ENCODE measurements around the gene ZNF142. TPM values are rescaled to one million over a fixed set of nuclear protein-coding genes. Genes with fewer than 3 reads are reported as not detected.

ZNF142 gene
- total and polyA plus RNA-seq, 10 donors: 2.9 to 33.0 (median 29.3) TPM

Small RNAs within 50 kb of the gene (small RNA-seq; reads per million reads assigned to genes)
- 0 reads per million in 4 donors for gene RNU6-136P

Other genes starting within 250 kb of the ZNF142 start
- under 1 TPM in 3 of 7 donors, not detected in 4; 0.17 to 0.72 (median 0.38) TPM for gene VIL1, start 240.5 kb downstream of the ZNF142 start, total RNA-seq
- under 1 TPM; 0.04 to 0.19 (median 0.06) TPM for gene VIL1, start 240.5 kb downstream of the ZNF142 start, polyA plus RNA-seq
- gene USP37, start 91.3 kb downstream of the ZNF142 start, total RNA-seq: 10 to 100 TPM; 13.0 to 19.2 (median 14.8) TPM
- gene USP37, start 91.3 kb downstream of the ZNF142 start, polyA plus RNA-seq: 1 to 10 TPM; 1.8 to 2.7 (median 2.1) TPM
- gene CNOT9, start 90.8 kb downstream of the ZNF142 start, total RNA-seq: 10 to 100 TPM; 40.4 to 61.6 (median 46.7) TPM
- gene CNOT9, start 90.8 kb downstream of the ZNF142 start, polyA plus RNA-seq: 10 to 100 TPM; 18.8 to 23.4 (median 19.7) TPM
- under 1 TPM; 0.13 to 0.92 (median 0.64) TPM for gene PLCD4, start 51.7 kb downstream of the ZNF142 start, total RNA-seq
- under 1 TPM; 0.19 to 0.26 (median 0.23) TPM for gene PLCD4, start 51.7 kb downstream of the ZNF142 start, polyA plus RNA-seq
- 10 to 100 TPM; 16.4 to 39.4 (median 29.5) TPM for gene BCS1L, start 60 bp upstream of the ZNF142 start, total RNA-seq
- 10 to 100 TPM; 39.1 to 47.3 (median 40.2) TPM for gene BCS1L, start 60 bp upstream of the ZNF142 start, polyA plus RNA-seq
- gene RNF25, start 12.4 kb upstream of the ZNF142 start, total RNA-seq: 10 to 100 TPM; 15.9 to 25.9 (median 20.8) TPM
- 10 to 100 TPM; 25.1 to 27.1 (median 26.3) TPM for gene RNF25, start 12.4 kb upstream of the ZNF142 start, polyA plus RNA-seq
- gene STK36, start 12.5 kb upstream of the ZNF142 start, total RNA-seq: 10 to 100 TPM; 18.7 to 46.8 (median 27.9) TPM
- gene STK36, start 12.5 kb upstream of the ZNF142 start, polyA plus RNA-seq: 10 to 100 TPM; 10.7 to 18.6 (median 16.8) TPM
- 10 to 100 TPM; 14.5 to 40.5 (median 28.6) TPM for gene TTLL4, start 51.2 kb upstream of the ZNF142 start, total RNA-seq
- 10 to 100 TPM in 2 of 3 donors, 1 to 10 TPM in 1; 6.2 to 13.7 (median 12.0) TPM for gene TTLL4, start 51.2 kb upstream of the ZNF142 start, polyA plus RNA-seq
- gene CYP27A1, start 122.5 kb upstream of the ZNF142 start, total RNA-seq: 10 to 100 TPM; 11.6 to 24.9 (median 17.2) TPM
- gene CYP27A1, start 122.5 kb upstream of the ZNF142 start, polyA plus RNA-seq: 10 to 100 TPM in 2 of 3 donors, 1 to 10 TPM in 1; 8.7 to 65.5 (median 13.2) TPM
- not detected for gene PRKAG3, start 172.2 kb upstream of the ZNF142 start, total RNA-seq
- gene PRKAG3, start 172.2 kb upstream of the ZNF142 start, polyA plus RNA-seq: not detected
- 10 to 100 TPM in 3 of 7 donors, 1 to 10 TPM in 4; 2.2 to 10.9 (median 10.0) TPM for gene WNT6, start 200.2 kb upstream of the ZNF142 start, total RNA-seq
- 1 to 10 TPM; 1.1 to 4.0 (median 1.1) TPM for gene WNT6, start 200.2 kb upstream of the ZNF142 start, polyA plus RNA-seq
- gene WNT10A, start 221.2 kb upstream of the ZNF142 start, total RNA-seq: 1 to 10 TPM; 1.6 to 7.9 (median 3.5) TPM
- 1 to 10 TPM; 1.5 to 2.5 (median 1.5) TPM for gene WNT10A, start 221.2 kb upstream of the ZNF142 start, polyA plus RNA-seq